K562 (cell line): Measurements from ENCODE around the gene DHTKD1. TPM values are rescaled to one million over a fixed set of nuclear protein-coding genes. Genes with fewer than 3 reads are reported as not detected.

Source experiments
- ADNP ChIP-seq: fragments of 200-800 bp; sonication (Bioruptor generic); IDR thresholded peaks from 2 replicates; pipeline ENCODE4 v1.6.1; 2016; ENCODE audit warnings: missing genetic modification characterization, missing compliant biosample characterization
- ATF3 ChIP-seq, 2 experiments: fragments of 450-650 bp in 1 of 2; sonication (generic) in 1 of 2; formaldehyde crosslinking in 1 of 2; IDR thresholded peaks in 1 of 2; conservative IDR thresholded peaks in 1 of 2; 2 replicates each; pipeline versions ENCODE4 v1.6.1 to v1.8.1; 2016 to 2023; ENCODE audit warnings: mild to moderate bottlenecking in 2 of 2, moderate library complexity in 2 of 2, inconsistent platforms in 1 of 2, missing genetic modification reagents in 1 of 2
- CBX3 ChIP-seq, 2 experiments: IDR thresholded peaks; 1 replicate in 1 of 2; 2 replicates in 1 of 2; pipeline ENCODE4 v1.6.1; 2012; ENCODE audit warnings: inconsistent platforms in 2 of 2, low read length in 2 of 2, borderline replicate concordance in 1 of 2, control low read depth in 1 of 2
- CREB3L1 ChIP-seq: fragments of 450-650 bp; IDR thresholded peaks from 2 replicates; pipeline ENCODE4 v1.6.1; 2014; ENCODE audit warnings: low read depth, mild to moderate bottlenecking, moderate library complexity, borderline replicate concordance
- MEF2D ChIP-seq: conservative IDR thresholded peaks from 2 replicates; pipeline ENCODE4 v1.6.1; 2016; ENCODE audit warnings: low read depth, missing genetic modification characterization, missing compliant biosample characterization
- PHTF2 ChIP-seq: fragments of 250-450 bp; sonication (Bioruptor Pico); IDR thresholded peaks from 2 replicates; pipeline ENCODE4 v1.5.0; 2021; ENCODE audit warnings: mild to moderate bottlenecking
- PRMT5 ChIP-seq: sonication (generic); formaldehyde crosslinking; IDR thresholded peaks from 2 replicates; pipeline ENCODE4 v1.5.0; 2020; ENCODE audit warnings: missing genetic modification reagents
- SIRT6 ChIP-seq: IDR thresholded peaks from one replicate; pipeline ENCODE4 v1.6.1; 2012; ENCODE audit warnings: low read depth, mild to moderate bottlenecking, control low read depth, inconsistent platforms, low read length, moderate library complexity
- TGIF2 ChIP-seq: sonication (generic); formaldehyde crosslinking; IDR thresholded peaks from 2 replicates; pipeline ENCODE4 v1.8.1; 2022; ENCODE audit warnings: mild to moderate bottlenecking, missing genetic modification reagents, moderate library complexity
- ZNF277 ChIP-seq: fragments of 250-450 bp; sonication (Bioruptor Pico); IDR thresholded peaks from 2 replicates; pipeline ENCODE4 v1.8.0; 2022; ENCODE audit warnings: inconsistent platforms, mild to moderate bottlenecking, moderate library complexity, borderline replicate concordance
- ZNF3 ChIP-seq: fragments of 250-450 bp; sonication (Bioruptor Pico); IDR thresholded peaks from 2 replicates; pipeline ENCODE4 v1.5.0; 2021; ENCODE audit warnings: mild to moderate bottlenecking, moderate library complexity
- ZNF511 ChIP-seq: sonication (generic); formaldehyde crosslinking; IDR thresholded peaks from 2 replicates; pipeline ENCODE4 v1.8.0; 2022; ENCODE audit warnings: mild to moderate bottlenecking, missing genetic modification reagents
- ZZZ3 ChIP-seq: fragments of 450-650 bp; IDR thresholded peaks from 2 replicates; pipeline ENCODE4 v1.6.1; 2016; ENCODE audit warnings: antibody characterized with exemption, mild to moderate bottlenecking, moderate library complexity
- polyA plus RNA-seq, 8 experiments: library from polyadenylated mRNA; depleted of rRNA in 4 of 8; stranded (reverse) in 5 of 8; unstranded in 3 of 8; fragments of >200 nt; fragmentation: Nextera tagmentation in 2 of 8; fragmentation: Illumina TruSeq in 1 of 8; extraction: Ambion mirVana in 2 of 8; extraction: Trizol in 1 of 8; gene quantifications; 2 replicates each; pipeline versions ENCODE4 v1.2.1 to v1.2.3, GENCODE V29; 2011 to 2014; ENCODE audit warnings: inconsistent platforms in 1 of 8, missing spikeins in 1 of 8
- total RNA-seq, 7 experiments: library from RNA; depleted of rRNA in 6 of 7; stranded (reverse); fragments of >200 nt in 6 of 7; fragmentation: Illumina TruSeq in 2 of 7; extraction: Trizol in 2 of 7; gene quantifications; 2 replicates each; pipeline versions ENCODE4 v1.2.1 to v1.2.3, GENCODE V29; 2011 to 2021; ENCODE audit warnings: low replicate concordance in 1 of 7
- TF ChIP-seq, protein P1 (sequence below): fragments of 450-650 bp; conservative IDR thresholded peaks from 2 replicates; pipeline ENCODE4 v1.6.1; 2016; ENCODE audit warnings: missing genetic modification characterization, low read depth, mild to moderate bottlenecking, missing compliant biosample characterization, moderate library complexity
- TF ChIP-seq, protein P2 (sequence below): fragments of 200-800 bp; sonication (Bioruptor generic); IDR thresholded peaks from 2 replicates; pipeline ENCODE4 v1.6.1; 2016; ENCODE audit warnings: missing genetic modification characterization, missing compliant biosample characterization

Gene DHTKD1
- total and polyA plus RNA-seq, 9 of the 15 experiments (the other 6 are each of a cell fraction or from before 2014, with no cell fraction given) = 3.1 to 19.7 (median 6.8) TPM

DNA sequence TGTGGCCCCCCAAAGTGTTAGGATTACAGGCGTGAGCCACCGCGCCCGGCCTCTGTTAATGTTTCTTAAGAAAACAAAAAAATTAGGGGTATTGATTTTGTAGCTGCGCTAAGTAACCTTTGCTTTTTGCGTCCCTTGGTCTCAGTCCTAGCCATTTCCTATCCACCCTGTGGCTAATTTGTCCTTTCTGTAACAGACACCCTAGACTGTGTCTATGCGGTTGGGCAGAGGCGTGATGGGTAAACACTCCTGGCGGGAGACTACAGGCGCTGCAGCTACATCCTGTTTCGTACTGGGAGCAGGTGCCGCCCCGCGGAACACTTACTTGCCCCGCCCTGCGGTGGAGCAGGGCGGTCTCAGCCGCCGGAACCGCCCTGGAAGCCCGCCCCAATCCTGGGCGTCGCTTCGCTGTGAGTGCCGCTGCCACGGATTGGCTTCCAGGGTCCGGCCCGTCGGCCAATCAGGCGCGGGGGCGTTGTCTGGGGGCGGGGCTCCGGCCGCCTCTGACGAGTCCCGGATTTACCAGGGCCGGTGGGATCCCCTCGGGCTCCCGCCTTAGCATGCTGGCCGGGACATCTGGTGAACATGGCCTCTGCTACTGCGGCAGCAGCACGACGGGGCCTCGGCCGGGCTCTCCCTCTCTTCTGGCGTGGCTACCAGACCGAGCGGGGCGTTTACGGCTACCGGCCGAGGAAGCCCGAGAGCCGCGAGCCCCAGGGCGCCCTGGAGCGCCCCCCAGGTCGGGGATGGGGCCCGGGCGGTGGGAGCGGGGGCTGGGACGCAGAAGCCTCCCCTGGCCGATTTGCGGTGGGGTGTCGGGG is at the start of gene DHTKD1 (continued):
- TF ChIP-seq CREB3L1 (peak; percentile 23; the same call in 1 of the 2 replicates), CBX3 (IDR thresholded peaks at IDR 0.05; ENCODE audit: borderline replicate concordance in 1 of 2, low read length in 2 of 2) (peak in 1 of 2 experiments; percentile 87; a peak in 2 of 3 replicates), ZNF3 (CRISPR knock-in tag) (no peak), SIRT6 (no peak), PHTF2 (CRISPR knock-in tag) (no peak), ZZZ3 (no peak), ZNF277 (CRISPR knock-in tag) (no peak), TGIF2 (CRISPR knock-in tag) (no peak), ADNP (tag) (no peak), PRMT5 (no peak), MEF2D (tag) (no peak; the same call in 1 of the 2 replicates), ZNF511 (CRISPR knock-in tag) (no peak), ATF3 (IDR thresholded peaks at IDR 0.05) (no peak), ATF3 (CRISPR knock-in tag; conservative IDR thresholded peaks at IDR 0.05) (no peak)
- TF ChIP-seq, protein P1, sequence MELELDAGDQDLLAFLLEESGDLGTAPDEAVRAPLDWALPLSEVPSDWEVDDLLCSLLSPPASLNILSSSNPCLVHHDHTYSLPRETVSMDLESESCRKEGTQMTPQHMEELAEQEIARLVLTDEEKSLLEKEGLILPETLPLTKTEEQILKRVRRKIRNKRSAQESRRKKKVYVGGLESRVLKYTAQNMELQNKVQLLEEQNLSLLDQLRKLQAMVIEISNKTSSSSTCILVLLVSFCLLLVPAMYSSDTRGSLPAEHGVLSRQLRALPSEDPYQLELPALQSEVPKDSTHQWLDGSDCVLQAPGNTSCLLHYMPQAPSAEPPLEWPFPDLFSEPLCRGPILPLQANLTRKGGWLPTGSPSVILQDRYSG = no peak
- TF ChIP-seq, protein P2, sequence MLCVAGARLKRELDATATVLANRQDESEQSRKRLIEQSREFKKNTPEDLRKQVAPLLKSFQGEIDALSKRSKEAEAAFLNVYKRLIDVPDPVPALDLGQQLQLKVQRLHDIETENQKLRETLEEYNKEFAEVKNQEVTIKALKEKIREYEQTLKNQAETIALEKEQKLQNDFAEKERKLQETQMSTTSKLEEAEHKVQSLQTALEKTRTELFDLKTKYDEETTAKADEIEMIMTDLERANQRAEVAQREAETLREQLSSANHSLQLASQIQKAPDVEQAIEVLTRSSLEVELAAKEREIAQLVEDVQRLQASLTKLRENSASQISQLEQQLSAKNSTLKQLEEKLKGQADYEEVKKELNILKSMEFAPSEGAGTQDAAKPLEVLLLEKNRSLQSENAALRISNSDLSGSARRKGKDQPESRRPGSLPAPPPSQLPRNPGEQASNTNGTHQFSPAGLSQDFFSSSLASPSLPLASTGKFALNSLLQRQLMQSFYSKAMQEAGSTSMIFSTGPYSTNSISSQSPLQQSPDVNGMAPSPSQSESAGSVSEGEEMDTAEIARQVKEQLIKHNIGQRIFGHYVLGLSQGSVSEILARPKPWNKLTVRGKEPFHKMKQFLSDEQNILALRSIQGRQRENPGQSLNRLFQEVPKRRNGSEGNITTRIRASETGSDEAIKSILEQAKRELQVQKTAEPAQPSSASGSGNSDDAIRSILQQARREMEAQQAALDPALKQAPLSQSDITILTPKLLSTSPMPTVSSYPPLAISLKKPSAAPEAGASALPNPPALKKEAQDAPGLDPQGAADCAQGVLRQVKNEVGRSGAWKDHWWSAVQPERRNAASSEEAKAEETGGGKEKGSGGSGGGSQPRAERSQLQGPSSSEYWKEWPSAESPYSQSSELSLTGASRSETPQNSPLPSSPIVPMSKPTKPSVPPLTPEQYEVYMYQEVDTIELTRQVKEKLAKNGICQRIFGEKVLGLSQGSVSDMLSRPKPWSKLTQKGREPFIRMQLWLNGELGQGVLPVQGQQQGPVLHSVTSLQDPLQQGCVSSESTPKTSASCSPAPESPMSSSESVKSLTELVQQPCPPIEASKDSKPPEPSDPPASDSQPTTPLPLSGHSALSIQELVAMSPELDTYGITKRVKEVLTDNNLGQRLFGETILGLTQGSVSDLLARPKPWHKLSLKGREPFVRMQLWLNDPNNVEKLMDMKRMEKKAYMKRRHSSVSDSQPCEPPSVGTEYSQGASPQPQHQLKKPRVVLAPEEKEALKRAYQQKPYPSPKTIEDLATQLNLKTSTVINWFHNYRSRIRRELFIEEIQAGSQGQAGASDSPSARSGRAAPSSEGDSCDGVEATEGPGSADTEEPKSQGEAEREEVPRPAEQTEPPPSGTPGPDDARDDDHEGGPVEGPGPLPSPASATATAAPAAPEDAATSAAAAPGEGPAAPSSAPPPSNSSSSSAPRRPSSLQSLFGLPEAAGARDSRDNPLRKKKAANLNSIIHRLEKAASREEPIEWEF (CRISPR knock-in tag) = no peak
